Neuronal stem cell (in vitro differentiated cells): Measurements from ENCODE around the gene SEC24D.

Experiments
- DNase-seq: peaks from one replicate; pipeline ENCODE4 v3.0.0-alpha.2; 2013; ENCODE audit warnings: low spot score
- H2AFZ ChIP-seq: one replicate; pipeline ENCODE4 v1.6.1; 2013; ENCODE audit warnings: mild to moderate bottlenecking, low read length, inconsistent platforms
- H2AK5ac ChIP-seq: 2 replicates; pipeline ENCODE4 v1.6.1; 2013; ENCODE audit warnings: low read depth, mild to moderate bottlenecking, inconsistent platforms, low read length, moderate library complexity, mixed read lengths
- H2BK120ac ChIP-seq: 2 replicates; pipeline ENCODE4 v1.6.1; 2013; ENCODE audit warnings: low read depth, mild to moderate bottlenecking, inconsistent platforms, low read length, moderate library complexity, mixed read lengths
- H2BK12ac ChIP-seq: one replicate; pipeline ENCODE4 v1.6.1; 2013; ENCODE audit warnings: low read length, inconsistent platforms
- H2BK15ac ChIP-seq: 2 replicates; pipeline ENCODE4 v1.6.1; 2013; ENCODE audit warnings: mild to moderate bottlenecking, low read length, inconsistent platforms, mixed read lengths
- H2BK5ac ChIP-seq: one replicate; pipeline ENCODE4 v1.6.1; 2013; ENCODE audit warnings: inconsistent platforms, mild to moderate bottlenecking, low read length, moderate library complexity
- H3K14ac ChIP-seq: one replicate; pipeline ENCODE4 v1.6.1; 2013; ENCODE audit warnings: low read length, inconsistent platforms
- H3K18ac ChIP-seq: 2 replicates; pipeline ENCODE4 v1.6.1; 2013; ENCODE audit warnings: low read length, inconsistent platforms
- H3K23ac ChIP-seq: 2 replicates; pipeline ENCODE4 v1.6.1; 2013; ENCODE audit warnings: low read depth, mild to moderate bottlenecking, mixed read lengths, low read length, inconsistent platforms; ENCODE audit not compliant: poor library complexity
- H3K27ac ChIP-seq: replicated peaks from 3 replicates; pipeline ENCODE4 v1.5.1; 2013; ENCODE audit warnings: low read length, inconsistent platforms
- H3K27me3 ChIP-seq, 3 experiments: 2 replicates each; pipeline ENCODE4 v1.6.1; 2013; ENCODE audit warnings: low read length in 3 of 3, mild to moderate bottlenecking in 2 of 3, inconsistent platforms in 1 of 3, low read depth in 1 of 3, mixed read lengths in 1 of 3, moderate library complexity in 1 of 3; ENCODE audit not compliant: control insufficient read depth in 3 of 3, insufficient read depth in 3 of 3
- H3K36me3 ChIP-seq, 2 donors: replicated peaks in 1 of 2; 2 replicates each; pipeline ENCODE4 v1.6.1; 2013; ENCODE audit warnings: low read length in 2 of 2; ENCODE audit not compliant: control insufficient read depth in 2 of 2, insufficient read depth in 2 of 2
- H3K4ac ChIP-seq: 2 replicates; pipeline ENCODE4 v1.6.1; 2013; ENCODE audit warnings: inconsistent platforms, mild to moderate bottlenecking, low read length, moderate library complexity
- H3K4me1 ChIP-seq, 2 donors: 1 replicate in 1 of 2; 2 replicates in 1 of 2; pipeline ENCODE4 v1.6.1; 2013; ENCODE audit warnings: low read length in 2 of 2, low read depth in 1 of 2; ENCODE audit not compliant: control insufficient read depth in 2 of 2, insufficient read depth in 1 of 2
- H3K4me2 ChIP-seq: one replicate; pipeline ENCODE4 v1.6.1; 2013; ENCODE audit warnings: mild to moderate bottlenecking, low read length, inconsistent platforms; ENCODE audit not compliant: insufficient read depth, poor library complexity, severe bottlenecking
- H3K4me3 ChIP-seq, 2 donors: 2 replicates each; pipeline ENCODE4 v1.5.1; 2013; ENCODE audit warnings: low read length in 2 of 2, mild to moderate bottlenecking in 2 of 2, inconsistent platforms in 1 of 2, moderate library complexity in 1 of 2
- H3K79me1 ChIP-seq: one replicate; pipeline ENCODE4 v1.6.1; 2013; ENCODE audit warnings: low read depth, mild to moderate bottlenecking, inconsistent platforms, low read length, moderate library complexity
- H3K9ac ChIP-seq: one replicate; pipeline ENCODE4 v1.6.1; 2013; ENCODE audit warnings: mild to moderate bottlenecking, low read depth, low read length, inconsistent platforms; ENCODE audit not compliant: poor library complexity
- H3K9me3 ChIP-seq, 2 donors: replicated peaks in 1 of 2; 2 replicates each; pipeline versions ENCODE3 to v1.6.1; 2013; ENCODE audit warnings: low read length in 2 of 2, mild to moderate bottlenecking in 2 of 2, inconsistent platforms in 1 of 2, low read depth in 1 of 2, mixed read lengths in 1 of 2, moderate library complexity in 1 of 2; ENCODE audit not compliant: control insufficient read depth in 2 of 2, insufficient read depth in 1 of 2
- H4K8ac ChIP-seq: one replicate; pipeline ENCODE4 v1.6.1; 2013; ENCODE audit warnings: low read depth, mild to moderate bottlenecking, inconsistent platforms, low read length, moderate library complexity
- H4K91ac ChIP-seq: one replicate; pipeline ENCODE4 v1.6.1; 2013; ENCODE audit warnings: low read length, low read depth, mild to moderate bottlenecking, inconsistent platforms; ENCODE audit not compliant: poor library complexity
- WGBS, 2 donors: extraction: QIAGEN DNeasy Blood & Tissue Kit; methylation state at CpG; one replicate each; pipeline ENCODE4 v1.1.7; 2013; ENCODE audit warnings: missing lambda C conversion rate in 2 of 2, mixed read lengths in 1 of 2; ENCODE audit not compliant: insufficient read length in 2 of 2, insufficient replicate concordance in 1 of 2; ENCODE audit errors: extremely low coverage in 2 of 2; 5-methylcytosine and 5-hydroxymethylcytosine counted together

SEC24D gene

GRCh38 chr4:118872181-118872580, 36.3 kb upstream of the SEC24D start:
- H2AK5ac ChIP-seq, result no peak overlapping the region

GRCh38 chr4:118869808-118870342, 33.9 kb upstream of the SEC24D start:
- Histone ChIP-seq H3K27ac (no peak overlapping the region), H4K8ac (no peak overlapping the region), H3K23ac (no peak overlapping the region), H3K4me2 (no peak overlapping the region), H3K9ac (no peak overlapping the region), H2AK5ac (no peak overlapping the region), H2BK12ac (no peak overlapping the region), H3K4ac (no peak overlapping the region), H3K4me1 (peaks cover 1 to 3% of the 10 kb centered on the region in 2 donors), H2BK5ac (no peak overlapping the region), H3K4me3 (no peak overlapping the region), H3K18ac (no peak overlapping the region), H3K36me3 (no peaks in the 10 kb centered on the region), H2BK120ac (no peak overlapping the region), H3K9me3 (no peaks in the 10 kb centered on the region), H3K27me3 (no peaks in the 10 kb centered on the region), H4K91ac (no peak overlapping the region), H2BK15ac (no peak overlapping the region), H3K79me1 (no peaks in the 10 kb centered on the region), H2AFZ (peak overlapping the region; percentile 77), H3K14ac (no peak overlapping the region)
- DNase-seq, result no peak
- WGBS, 2 donors, result no CpG with 5 or more reads among the region's 2 CpGs

More at GRCh38 chr4:118872181-118872580, 36.3 kb upstream of the SEC24D start:
- WGBS, 2 donors, result no CpG with 5 or more reads among the region's 4 CpGs
- no peak overlapping the region for H3K4me3 ChIP-seq
- H3K27ac ChIP-seq, result no peak overlapping the region
- no peak overlapping the region for H2AFZ ChIP-seq
- no peaks in the 10 kb centered on the region for H3K36me3 ChIP-seq
- H3K4ac ChIP-seq, result no peak overlapping the region
- no peak overlapping the region for H3K4me2 ChIP-seq
- no peaks in the 10 kb centered on the region for H3K27me3 ChIP-seq
- peaks cover 0 to 3% of the 10 kb centered on the region in 2 donors for H3K4me1 ChIP-seq
- H2BK5ac ChIP-seq, result no peak overlapping the region
- H4K8ac ChIP-seq, result no peak overlapping the region
- H3K18ac ChIP-seq, result no peak overlapping the region
- no peak overlapping the region for H2BK120ac ChIP-seq
- H3K9me3 ChIP-seq, result no peaks in the 10 kb centered on the region
- H2BK12ac ChIP-seq, result no peak overlapping the region
- no peaks in the 10 kb centered on the region for H3K79me1 ChIP-seq
- DNase-seq, result no peak
- H4K91ac ChIP-seq, result no peak overlapping the region
- no peak overlapping the region for H3K23ac ChIP-seq
- H3K9ac ChIP-seq, result no peak overlapping the region
- H3K14ac ChIP-seq, result no peak overlapping the region
- H2BK15ac ChIP-seq, result no peak overlapping the region

GRCh38 chr4:118867311-118868067, 31.6 kb upstream of the SEC24D start:
- Histone ChIP-seq H3K9ac (no peak overlapping the region), H3K9me3 (no peaks in the 10 kb centered on the region), H3K4ac (no peak overlapping the region), H2BK12ac (no peak overlapping the region), H3K79me1 (no peaks in the 10 kb centered on the region), H3K14ac (no peak overlapping the region), H3K36me3 (no peaks in the 10 kb centered on the region), H3K27ac (no peak overlapping the region), H4K8ac (no peak overlapping the region), H2AK5ac (no peak overlapping the region), H4K91ac (no peak overlapping the region), H3K4me1 (peaks cover 1 to 3% of the 10 kb centered on the region in 2 donors), H2AFZ (no peak overlapping the region), H3K4me3 (no peak overlapping the region), H2BK5ac (no peak overlapping the region), H3K18ac (no peak overlapping the region), H3K4me2 (no peak overlapping the region), H2BK15ac (no peak overlapping the region), H3K27me3 (no peaks in the 10 kb centered on the region), H2BK120ac (no peak overlapping the region), H3K23ac (no peak overlapping the region)
- DNase-seq, result no peak
- WGBS, 2 donors, result no CpG with 5 or more reads among the region's 3 CpGs

- no CpG with 5 or more reads among the region's 1 CpG for WGBS, 2 donors
Measured at GRCh38 chr4:118866442-118866841, 30.5 kb upstream of the SEC24D start.

More at GRCh38 chr4:118866442-118866841, 30.5 kb upstream of the SEC24D start:
- H3K4me1 ChIP-seq, result peaks cover 1 to 3% of the 10 kb centered on the region in 2 donors
- H3K27me3 ChIP-seq, result no peaks in the 10 kb centered on the region
- no peak overlapping the region for H2BK5ac ChIP-seq
- DNase-seq, result no peak
- no peak overlapping the region for H2BK120ac ChIP-seq
- no peaks in the 10 kb centered on the region for H3K36me3 ChIP-seq
- no peak overlapping the region for H3K27ac ChIP-seq
- H3K4me2 ChIP-seq, result no peak overlapping the region
- no peak overlapping the region for H2AK5ac ChIP-seq
- H3K79me1 ChIP-seq, result no peaks in the 10 kb centered on the region
- H3K9ac ChIP-seq, result no peak overlapping the region
- H3K14ac ChIP-seq, result no peak overlapping the region
- H3K4ac ChIP-seq, result no peak overlapping the region
- H4K8ac ChIP-seq, result no peak overlapping the region
- H3K23ac ChIP-seq, result no peak overlapping the region
- H3K4me3 ChIP-seq, result no peak overlapping the region
- H3K9me3 ChIP-seq, result no peaks in the 10 kb centered on the region
- H4K91ac ChIP-seq, result no peak overlapping the region
- H2AFZ ChIP-seq, result no peak overlapping the region
- no peak overlapping the region for H2BK15ac ChIP-seq
- no peak overlapping the region for H2BK12ac ChIP-seq
- H3K18ac ChIP-seq, result no peak overlapping the region
